IPS DF 6.9 (cell line): Measurements from ENCODE around the gene PTPN14.
"Not testable (repeated sequence)": the region's sequence is repeated elsewhere in the genome, so short reads cannot be mapped to it uniquely, and the experiment has no call there.

Source experiments
- DNase-seq: peaks from one replicate; pipeline ENCODE4 v3.0.0-alpha.2; 2013; ENCODE audit warnings: low read depth, low spot score
- H3K27ac ChIP-seq: one replicate; pipeline ENCODE4 v1.5.1; 2013; ENCODE audit warnings: low read length, control low read depth
- H3K27me3 ChIP-seq: 2 replicates; pipeline ENCODE4 v1.6.1; 2013; ENCODE audit warnings: mild to moderate bottlenecking, low read length; ENCODE audit not compliant: control insufficient read depth, insufficient read depth
- H3K36me3 ChIP-seq: 2 replicates; pipeline ENCODE4 v1.6.1; 2013; ENCODE audit warnings: low read length; ENCODE audit not compliant: control insufficient read depth, insufficient read depth
- H3K4me1 ChIP-seq: 2 replicates; pipeline ENCODE4 v1.6.1; 2013; ENCODE audit warnings: low read length; ENCODE audit not compliant: control insufficient read depth, insufficient read depth
- H3K4me3 ChIP-seq: 2 replicates; pipeline ENCODE4 v1.5.1; 2013; ENCODE audit warnings: mild to moderate bottlenecking, low read length
- H3K9me3 ChIP-seq: 2 replicates; pipeline ENCODE4 v1.6.1; 2013; ENCODE audit warnings: low read length, inconsistent platforms; ENCODE audit not compliant: control insufficient read depth, insufficient read depth
- WGBS: extraction: QIAGEN DNeasy Blood & Tissue Kit; methylation state at CpG from one replicate; pipeline ENCODE4 v1.1.7; 2013; ENCODE audit warnings: mixed read lengths, missing lambda C conversion rate; ENCODE audit not compliant: insufficient read length, insufficient coverage; 5-methylcytosine and 5-hydroxymethylcytosine counted together

Gene PTPN14

GRCh38 chr1:214551436-214552173, at the start of gene PTPN14:
Gene PTPN14 (minus strand): TSS chr1:214551602. CDS start chr1:214464803, 86,799 bp downstream.
- peak within 1 kb of the TSS; percentile 95 for H3K4me3 ChIP-seq
- no peaks in the 10 kb centered on the region for H3K36me3 ChIP-seq
- H3K4me1 ChIP-seq, result peaks cover 3% of the 10 kb centered on the region
- no CpG with 5 or more reads among the region's 67 CpGs for WGBS
- H3K27ac ChIP-seq, result peak within 1 kb of the TSS; percentile 67
- no peaks in the 10 kb centered on the region for H3K9me3 ChIP-seq
- DNase-seq, result no peak
- no peaks in the 10 kb centered on the region for H3K27me3 ChIP-seq

- Histone ChIP-seq H3K9me3 (no peaks in the 10 kb centered on the region), H3K4me3 (no peak overlapping the region), H3K4me1 (no peaks in the 10 kb centered on the region), H3K36me3 (no peaks in the 10 kb centered on the region), H3K27ac (no peak overlapping the region), H3K27me3 (no peaks in the 10 kb centered on the region)
- DNase-seq, result no peak
Measured at GRCh38 chr1:214593158-214593557, 41.8 kb upstream of the PTPN14 start.

GRCh38 chr1:214591918-214592317, 40.5 kb upstream of the PTPN14 start:
- not testable (repeated sequence) for H3K4me1 ChIP-seq, H3K27ac ChIP-seq, H3K36me3 ChIP-seq, H3K9me3 ChIP-seq, DNase-seq, H3K27me3 ChIP-seq, H3K4me3 ChIP-seq
- WGBS, result no CpG with 5 or more reads among the region's 8 CpGs

GRCh38 chr1:214590696-214591095, 39.3 kb upstream of the PTPN14 start:
- H3K27ac ChIP-seq, result no peak overlapping the region
- no peaks in the 10 kb centered on the region for H3K4me1 ChIP-seq
- 100% methylated on average over 2 of the region's 5 CpGs for WGBS
- DNase-seq, result no peak
- H3K9me3 ChIP-seq, result no peaks in the 10 kb centered on the region
- no peaks in the 10 kb centered on the region for H3K36me3 ChIP-seq
- no peak overlapping the region for H3K4me3 ChIP-seq
- no peaks in the 10 kb centered on the region for H3K27me3 ChIP-seq

GRCh38 chr1:214588963-214589597, 37.7 kb upstream of the PTPN14 start:
- Histone ChIP-seq H3K4me3 (no peak overlapping the region), H3K27ac (no peak overlapping the region), H3K27me3 (no peaks in the 10 kb centered on the region), H3K9me3 (no peaks in the 10 kb centered on the region), H3K4me1 (no peaks in the 10 kb centered on the region), H3K36me3 (no peaks in the 10 kb centered on the region)
- no CpG with 5 or more reads among the region's 4 CpGs for WGBS
- DNase-seq, result no peak

GRCh38 chr1:214587165-214587564, 35.8 kb upstream of the PTPN14 start:
- H3K36me3 ChIP-seq, result no peaks in the 10 kb centered on the region
- H3K27me3 ChIP-seq, result no peaks in the 10 kb centered on the region
- no peak overlapping the region for H3K27ac ChIP-seq
- no peak for DNase-seq
- no peaks in the 10 kb centered on the region for H3K9me3 ChIP-seq
- no peak overlapping the region for H3K4me3 ChIP-seq
- no CpG with 5 or more reads among the region's 5 CpGs for WGBS
- H3K4me1 ChIP-seq, result no peaks in the 10 kb centered on the region

- H3K36me3 ChIP-seq, result no peaks in the 10 kb centered on the region
- no peak for DNase-seq
- H3K27ac ChIP-seq, result no peak overlapping the region
- WGBS, result no CpG with 5 or more reads among the region's 3 CpGs
- no peak overlapping the region for H3K4me3 ChIP-seq
- H3K4me1 ChIP-seq, result peaks cover 2% of the 10 kb centered on the region; the same call in 1 of the 2 replicates
- no peaks in the 10 kb centered on the region for H3K9me3 ChIP-seq
- no peaks in the 10 kb centered on the region for H3K27me3 ChIP-seq
Measured at GRCh38 chr1:214586621-214587020, 35.2 kb upstream of the PTPN14 start.

- Histone ChIP-seq H3K9me3 (no peaks in the 10 kb centered on the region), H3K4me1 (peaks cover 2% of the 10 kb centered on the region; the same call in 1 of the 2 replicates), H3K27me3 (no peaks in the 10 kb centered on the region), H3K4me3 (no peak overlapping the region), H3K27ac (no peak overlapping the region), H3K36me3 (no peaks in the 10 kb centered on the region)
- no peak for DNase-seq
- WGBS, result no CpG with 5 or more reads among the region's 1 CpG
Measured at GRCh38 chr1:214584805-214585766, 33.7 kb upstream of the PTPN14 start.

GRCh38 chr1:214583824-214584554, 32.6 kb upstream of the PTPN14 start:
- Histone ChIP-seq H3K9me3 (no peaks in the 10 kb centered on the region), H3K4me1 (peaks cover 2% of the 10 kb centered on the region; the same call in 1 of the 2 replicates), H3K36me3 (no peaks in the 10 kb centered on the region), H3K4me3 (no peak overlapping the region), H3K27ac (no peak overlapping the region), H3K27me3 (no peaks in the 10 kb centered on the region)
- DNase-seq, result no peak
- no CpG with 5 or more reads among the region's 7 CpGs for WGBS

- Histone ChIP-seq H3K27me3 (no peaks in the 10 kb centered on the region), H3K36me3 (no peaks in the 10 kb centered on the region), H3K27ac (no peak overlapping the region), H3K9me3 (no peaks in the 10 kb centered on the region), H3K4me1 (peaks cover 2% of the 10 kb centered on the region; the same call in 1 of the 2 replicates), H3K4me3 (no peak overlapping the region)
- DNase-seq, result no peak
- no CpG with 5 or more reads among the region's 6 CpGs for WGBS
Measured at GRCh38 chr1:214583113-214583512, 31.7 kb upstream of the PTPN14 start.
